ENCODE data around the gene RTKN. TPM values are rescaled to one million over a fixed set of nuclear protein-coding genes. Genes with fewer than 3 reads are reported as not detected.
A peak's percentile ranks its signal among the peaks of the same experiment; 100 is the strongest.

Gene RTKN
- polyA plus RNA-seq, 1 of the 3 experiments (the other 2 are of a cell fraction) = 22.6 TPM

- POLR2A ChIA-PET = interaction anchor here (6.9 kb wide), 1 partner anchor 15 kb away, joined by 60 read pairs; the partner anchor contains the start of gene WBP1
Measured at GRCh38 chr2:74474899-74475298, 33.2 kb upstream of the RTKN start.

More at GRCh38 chr2:74474899-74475298, 33.2 kb upstream of the RTKN start:
- H2AFZ ChIP-seq (ENCODE audit: low read depth) = no peak overlapping the region
- peaks cover 35% of the 10 kb centered on the region for H3F3A ChIP-seq (replicated peaks; ENCODE audit: insufficient read depth)
- H3K4me1 ChIP-seq (ENCODE audit: control insufficient read depth in 1 of 2, insufficient read depth in 2 of 2, low read depth in 1 of 2, low read length in 1 of 2) = peaks cover 6 to 7% of the 10 kb centered on the region in 2 experiments; a peak in 2 of 4 replicates
- H3K36me3 ChIP-seq (replicated peaks in 1 of 2; ENCODE audit: control insufficient read depth in 1 of 2, insufficient read depth in 2 of 2, low read length in 1 of 2) = peaks cover 24 to 37% of the 10 kb centered on the region in 2 experiments
- no peaks in the 10 kb centered on the region for H3K9me3 ChIP-seq
- 95% methylated on average over 5 of the region's 5 CpGs for WGBS (ENCODE audit: low lambda C conversion rate)
- CTCF ChIA-PET = interaction anchor here (0.7 to 3.9 kb wide), 8 partner anchors 9 to 216 kb away, joined by 3 to 28 read pairs (median 4); partner anchors contain the start of gene TLX2
- H3K4me3 ChIP-seq (ENCODE audit: low read depth in 2 of 2, low read length in 1 of 2) = no peak overlapping the region
- H3K27me3 ChIP-seq (ENCODE audit: insufficient read depth) = no peaks in the 10 kb centered on the region
- H3K27ac ChIP-seq (ENCODE audit: low read depth in 2 of 2, low read length in 1 of 2) = no peak overlapping the region
- H3K4me2 ChIP-seq = no peak overlapping the region
- H3K9me2 ChIP-seq = no peaks in the 10 kb centered on the region
- H3K9ac ChIP-seq = no peak overlapping the region
- no peak for TF ChIP-seq MEF2A (IDR thresholded peaks at IDR 0.05; ENCODE audit: borderline replicate concordance, low read depth)
- no peak for TF ChIP-seq USF2 (IDR thresholded peaks at IDR 0.05; ENCODE audit: borderline replicate concordance, low read depth, low read length)
- TF ChIP-seq CTCF (IDR thresholded peaks at IDR 0.05) = peak; percentile 45
- TF ChIP-seq NFIC (IDR thresholded peaks at IDR 0.05; ENCODE audit: borderline replicate concordance) = no peak
- no peak for TF ChIP-seq ELF1 (IDR thresholded peaks at IDR 0.05)
- no peak for TF ChIP-seq USF1 (IDR thresholded peaks at IDR 0.05; ENCODE audit: borderline replicate concordance, low read depth)
- TF ChIP-seq CHD2 (IDR thresholded peaks at IDR 0.05; ENCODE audit: low read length, partially characterized antibody) = no peak
- no peak for TF ChIP-seq FOSL2 (IDR thresholded peaks at IDR 0.05; ENCODE audit: borderline replicate concordance, low read depth)
- no peak for TF ChIP-seq JUND (IDR thresholded peaks at IDR 0.05)
- no peak for TF ChIP-seq GABPA (IDR thresholded peaks at IDR 0.05; ENCODE audit: low read depth)
- no peak for TF ChIP-seq GATA2 (CRISPR knock-in tag; IDR thresholded peaks at IDR 0.05)
- TF ChIP-seq PBX3 (IDR thresholded peaks at IDR 0.05) = no peak
- TF ChIP-seq RAD21 (IDR thresholded peaks at IDR 0.05; ENCODE audit: low read length) = peak; percentile 15; the same call in 1 of the 2 replicates
- no peak for TF ChIP-seq FOXM1 (IDR thresholded peaks at IDR 0.05; ENCODE audit: low read depth)
- no peak for TF ChIP-seq ZBTB33 (IDR thresholded peaks at IDR 0.05; ENCODE audit: borderline replicate concordance, low read depth)
- peak; percentile 37 for DNase-seq
- H4K20me1 ChIP-seq (ENCODE audit: insufficient read depth) = no peaks in the 10 kb centered on the region
- peaks cover 30% of the 10 kb centered on the region for H3K79me2 ChIP-seq (ENCODE audit: insufficient read depth)
